Stimulated activated CD8-positive, alpha-beta memory T cell treated with anti-CD3 and anti-CD28 coated beads, Interleukin-12 subunit alpha, Interleukin-12 subunit beta, amount 100 ng/mL, for 1 hour (primary cell): Measurements from ENCODE around the gene TCEAL9.
"Not testable (repeated sequence)": the region's sequence is repeated elsewhere in the genome, so short reads cannot be mapped to it uniquely, and the experiment has no call there.

Source experiments
- DNase-seq: peaks from one replicate; pipeline ENCODE4 v3.0.0-alpha.2; 2020; ENCODE audit warnings: low read depth

The TCEAL9 gene, protein sequence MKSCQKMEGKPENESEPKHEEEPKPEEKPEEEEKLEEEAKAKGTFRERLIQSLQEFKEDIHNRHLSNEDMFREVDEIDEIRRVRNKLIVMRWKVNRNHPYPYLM

DNA sequence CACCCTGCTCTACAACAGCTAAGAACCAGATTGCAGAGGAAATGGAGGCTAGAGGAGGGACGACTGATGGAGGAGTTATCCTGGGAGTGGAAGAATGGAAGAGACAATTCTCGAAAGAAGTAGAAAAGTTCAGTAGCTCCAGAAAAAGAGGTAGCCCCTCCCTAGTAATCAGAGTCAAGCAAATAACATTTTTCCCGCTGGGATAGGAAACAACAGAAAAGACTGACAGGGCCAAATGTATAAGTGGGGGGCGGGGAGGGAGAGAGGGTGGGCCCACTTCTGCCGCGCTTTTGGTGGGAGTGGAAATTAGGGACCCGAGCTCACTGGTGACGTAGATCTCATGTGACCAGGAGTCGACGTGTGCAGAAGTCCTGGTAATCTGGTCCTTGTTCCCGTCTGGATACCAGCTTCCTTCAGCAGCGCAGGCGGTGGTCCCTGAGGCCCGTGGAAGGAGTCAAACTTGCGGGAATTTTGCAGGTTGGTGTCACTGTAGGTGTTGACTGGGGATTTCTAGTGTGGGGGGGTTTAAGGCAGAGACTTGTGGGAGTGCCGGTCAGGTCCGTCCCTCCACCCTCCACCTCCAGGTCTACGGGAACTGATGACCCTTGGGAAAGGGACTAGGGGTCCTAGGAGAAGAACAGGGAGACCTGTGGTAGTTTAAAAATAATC is at the start of gene TCEAL9:
TCEAL9 (plus strand) TSS at position 377 of the 669 bp plus-strand sequence. CDS start 1,179 bp downstream, outside the sequence.
- no peak for DNase-seq

DNA sequence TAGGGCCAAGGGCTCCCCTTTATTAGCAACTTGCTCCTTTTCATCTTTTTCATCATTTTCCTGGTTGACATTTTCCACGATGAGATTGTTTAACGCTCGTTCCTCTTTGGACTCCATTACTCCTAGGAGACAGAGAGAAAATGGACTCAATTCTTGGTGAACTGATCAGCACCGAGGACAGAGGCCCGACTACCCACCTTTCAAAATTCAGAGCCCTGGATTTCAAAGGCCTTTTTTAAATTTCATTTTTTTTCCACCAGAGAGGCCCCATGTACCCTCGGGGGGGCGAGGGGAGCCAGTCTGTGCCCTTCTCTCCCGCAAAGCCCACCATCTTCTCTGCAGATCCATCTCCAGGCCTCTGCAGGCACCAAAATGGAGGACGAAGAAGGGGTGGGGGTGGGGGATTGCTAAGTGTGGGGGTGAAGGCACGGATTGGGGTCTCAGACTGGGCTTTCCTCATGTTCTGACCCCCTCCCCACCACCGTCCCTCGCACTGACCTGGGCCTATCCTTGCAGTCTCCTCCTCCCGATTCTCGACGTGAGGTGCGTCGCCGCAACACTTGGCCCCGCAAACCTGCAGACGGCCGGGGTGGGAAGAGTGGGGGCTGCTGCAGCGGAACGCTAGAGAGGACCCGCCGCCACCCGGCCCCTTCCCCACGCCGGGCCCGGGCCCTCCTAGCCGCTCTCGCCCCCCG is 46.3 kb upstream of the TCEAL9 start:
- no peak for DNase-seq

GRCh38 chrX:103310555-103311398 is 45.5 kb upstream of the TCEAL9 start, which contains the start of gene BEX2:
TSS of gene BEX2 (minus strand) at chrX:103310990. CDS start at chrX:103309976, 1,014 bp downstream.
- DNase-seq = peak; percentile 69

DNA sequence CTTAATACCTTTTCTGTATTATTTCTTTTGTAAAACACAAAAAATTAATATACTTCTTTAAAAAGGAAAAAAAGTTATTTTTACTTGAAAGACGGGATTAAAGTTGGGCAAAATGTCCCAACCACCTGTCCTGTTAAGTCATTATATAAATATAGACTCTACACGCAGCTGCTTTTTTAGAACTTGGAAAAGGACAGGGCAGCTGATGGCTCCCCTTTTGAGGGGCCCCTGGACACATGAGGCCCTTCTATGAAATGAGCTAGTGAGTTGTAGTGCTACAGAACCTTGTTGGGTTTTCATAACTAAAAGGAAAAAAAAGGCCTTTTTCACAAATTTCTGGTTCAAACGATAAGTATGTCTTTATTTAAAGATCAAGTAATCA is 44.9 kb upstream of the TCEAL9 start:
- no peak for DNase-seq

- no peak for DNase-seq
Measured at GRCh38 chrX:103329991-103330390, 26.3 kb upstream of the TCEAL9 start, which contains the start of gene TCEAL7. TSS of gene TCEAL7 (plus strand) at chrX:103330239. CDS start at chrX:103331404, 1,165 bp downstream.

DNA sequence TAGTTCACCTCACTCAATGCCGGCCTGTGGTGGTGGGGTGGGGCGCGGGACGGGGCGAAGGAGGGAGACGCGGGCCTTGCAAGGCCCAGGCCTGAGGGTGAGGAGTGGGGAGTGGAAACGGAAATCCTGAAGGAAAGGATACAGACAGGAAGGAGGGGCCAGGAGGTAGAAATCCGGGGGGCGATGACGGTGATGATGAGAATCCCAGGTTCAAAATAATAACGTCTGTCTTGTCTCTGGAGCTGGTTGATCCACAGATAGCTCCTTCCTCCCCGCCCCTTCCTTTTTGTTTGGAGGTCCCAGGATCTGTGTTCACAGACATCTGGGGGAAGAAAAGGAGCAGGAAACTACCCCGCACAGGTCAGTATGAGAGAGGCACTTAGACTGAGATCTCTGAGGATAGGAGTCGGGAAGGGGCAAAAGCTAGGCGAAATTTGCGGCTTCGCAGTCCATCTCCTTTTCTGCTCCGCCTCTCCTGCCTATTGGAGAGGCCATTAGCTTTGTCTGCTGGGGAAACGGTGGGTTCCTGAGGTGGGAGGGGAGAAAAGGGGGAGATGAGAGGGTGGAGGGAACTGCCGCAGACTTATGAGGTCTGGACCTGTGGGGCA is 25.5 kb upstream of the TCEAL9 start:
- DNase-seq = no peak

- no peak for DNase-seq
Measured at GRCh38 chrX:103338663-103339062, 17.6 kb upstream of the TCEAL9 start.

- peak; percentile 17 for DNase-seq
Measured at GRCh38 chrX:103343105-103343504, 13.2 kb upstream of the TCEAL9 start.

DNA sequence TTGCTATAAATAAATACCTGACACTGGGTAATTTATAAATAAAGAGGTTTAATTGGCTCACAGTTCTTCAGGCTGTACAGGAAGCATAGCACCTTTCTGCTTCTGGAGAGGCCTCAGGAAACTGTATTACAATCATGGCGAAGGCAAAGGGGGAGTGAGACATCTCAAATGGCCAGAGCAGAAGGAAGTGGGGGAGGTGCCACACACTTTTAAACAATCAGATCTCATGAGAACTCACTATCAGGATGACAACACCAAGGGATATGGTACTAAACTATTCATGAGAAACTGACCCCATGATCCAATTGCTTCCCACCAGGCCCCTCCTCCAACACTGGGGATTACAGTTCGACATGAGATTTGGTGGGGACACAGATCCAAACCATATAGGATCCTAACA is 11.7 kb upstream of the TCEAL9 start:
- no peak for DNase-seq

DNA sequence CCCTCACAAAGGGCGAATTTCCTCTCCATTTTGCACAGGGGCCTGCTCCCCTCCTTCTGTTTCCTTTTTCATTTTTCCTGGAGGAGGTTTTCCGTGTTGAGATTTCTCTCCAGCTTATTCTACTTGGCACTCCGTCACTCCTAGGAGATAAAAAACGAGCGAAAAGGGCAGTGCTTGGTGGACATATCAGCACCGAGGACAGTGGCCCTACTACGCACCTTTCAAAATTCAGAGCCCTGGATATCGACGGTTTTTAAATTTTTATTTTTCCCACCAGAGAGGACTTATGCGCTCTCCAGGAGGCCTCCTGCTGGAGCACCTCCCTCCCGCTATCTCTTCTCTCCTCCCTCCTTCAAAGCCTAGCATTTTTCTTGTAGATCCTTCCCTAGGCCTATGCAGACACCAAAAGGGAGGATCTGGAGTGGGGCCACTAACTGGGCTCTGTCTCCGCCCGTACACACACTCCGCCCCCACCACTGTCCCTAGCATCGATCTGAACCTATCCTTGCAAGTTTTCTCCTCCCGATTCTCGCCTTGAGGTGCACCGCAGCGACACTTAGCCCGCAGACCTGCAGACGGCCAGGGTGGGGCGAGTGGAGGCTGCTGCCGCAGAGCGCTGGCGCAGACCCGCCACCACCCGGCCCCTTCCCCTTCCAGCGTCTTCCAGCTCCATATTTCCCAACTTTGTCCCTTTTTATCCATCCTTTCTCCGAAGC is 8.5 kb upstream of the TCEAL9 start:
- no peak for DNase-seq

DNA sequence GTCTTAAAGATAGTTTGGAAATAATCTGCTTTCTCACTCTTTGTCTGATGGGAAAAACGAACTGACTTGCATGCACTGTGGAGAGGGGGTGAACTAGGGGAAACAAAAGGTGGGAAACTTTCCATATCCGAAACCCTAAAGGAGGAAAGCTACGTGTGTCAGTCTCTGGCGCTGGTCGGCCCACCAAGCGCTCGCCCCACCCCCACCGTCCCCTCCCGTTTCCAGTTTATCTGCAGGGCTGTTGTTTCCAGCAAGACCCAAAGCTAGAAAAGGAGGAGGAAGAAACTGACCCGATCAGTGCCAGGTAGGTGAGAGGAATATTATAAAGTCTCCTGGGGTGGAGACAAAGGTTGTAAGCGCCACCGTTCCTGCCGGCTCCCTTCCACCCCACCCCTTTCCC is 552 bp downstream of the TCEAL9 start:
- no peak for DNase-seq

DNA sequence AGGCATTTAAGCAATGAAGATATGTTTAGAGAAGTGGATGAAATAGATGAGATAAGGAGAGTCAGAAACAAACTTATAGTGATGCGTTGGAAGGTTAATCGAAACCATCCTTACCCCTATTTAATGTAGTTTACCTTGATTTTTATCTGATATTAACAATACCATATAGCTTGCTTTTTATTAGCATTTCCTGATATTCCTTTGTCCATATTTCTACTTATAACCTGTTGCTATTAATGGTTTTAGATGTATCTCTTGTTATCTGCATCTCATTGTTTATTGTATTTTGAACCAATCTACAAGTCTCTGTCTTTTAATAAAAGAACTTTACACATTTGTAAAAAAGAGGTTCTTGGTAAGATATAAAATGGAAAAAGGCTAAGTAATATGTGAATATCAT is 1.6 kb downstream of the TCEAL9 start:
- DNase-seq = no peak

- DNase-seq = not testable (repeated sequence)
Measured at GRCh38 chrX:103359605-103360004, 3.3 kb downstream of the TCEAL9 start.

DNA sequence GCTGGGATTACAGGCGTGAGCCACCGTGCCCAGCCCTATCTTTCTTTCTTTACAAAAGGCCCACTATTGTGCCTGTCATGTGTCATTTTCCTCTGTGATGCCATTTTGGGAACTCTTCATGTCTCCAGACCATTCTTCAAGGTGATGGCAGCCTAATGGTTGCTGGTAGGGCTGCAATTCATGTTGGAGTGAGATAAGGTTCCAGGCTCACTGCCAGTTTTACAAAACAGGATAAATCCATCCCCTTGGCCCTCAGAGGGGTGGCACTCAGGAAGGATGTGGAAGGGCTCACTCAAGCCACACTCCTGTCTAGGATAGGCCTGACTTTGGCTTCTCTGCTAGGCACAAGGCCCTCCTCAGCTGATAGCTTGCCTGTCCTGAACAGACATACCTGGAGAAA is 3.8 kb downstream of the TCEAL9 start:
- DNase-seq = no peak

- no peak for DNase-seq
Measured at GRCh38 chrX:103360916-103361315, 4.6 kb downstream of the TCEAL9 start.

GRCh38 chrX:103361798-103362197 is 5.5 kb downstream of the TCEAL9 start:
- no peak for DNase-seq

DNA sequence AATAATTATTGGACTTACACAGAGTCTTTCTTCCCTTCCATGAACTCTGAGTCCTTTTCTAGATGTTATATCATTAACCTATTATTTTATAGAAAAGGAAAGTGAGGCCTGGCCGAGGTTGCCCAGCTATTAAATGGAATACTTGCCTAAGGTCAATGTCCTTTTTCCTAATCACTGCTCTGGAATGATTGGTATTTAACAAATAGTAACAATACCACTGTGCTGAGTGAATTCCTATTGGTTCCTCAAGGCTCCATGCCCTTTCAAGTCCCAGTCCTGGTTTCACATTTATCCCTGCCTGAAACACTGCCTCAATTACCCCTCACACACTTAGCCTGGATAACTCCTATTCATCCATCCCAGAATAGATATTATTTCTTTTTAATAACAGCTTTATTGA is 6.2 kb downstream of the TCEAL9 start:
- DNase-seq = no peak

- DNase-seq = no peak
Measured at GRCh38 chrX:103363046-103363445, 6.7 kb downstream of the TCEAL9 start.

GRCh38 chrX:103367502-103367901 is 11.2 kb downstream of the TCEAL9 start:
- DNase-seq = no peak

GRCh38 chrX:103369479-103369878 is 13.2 kb downstream of the TCEAL9 start:
- no peak for DNase-seq

DNA sequence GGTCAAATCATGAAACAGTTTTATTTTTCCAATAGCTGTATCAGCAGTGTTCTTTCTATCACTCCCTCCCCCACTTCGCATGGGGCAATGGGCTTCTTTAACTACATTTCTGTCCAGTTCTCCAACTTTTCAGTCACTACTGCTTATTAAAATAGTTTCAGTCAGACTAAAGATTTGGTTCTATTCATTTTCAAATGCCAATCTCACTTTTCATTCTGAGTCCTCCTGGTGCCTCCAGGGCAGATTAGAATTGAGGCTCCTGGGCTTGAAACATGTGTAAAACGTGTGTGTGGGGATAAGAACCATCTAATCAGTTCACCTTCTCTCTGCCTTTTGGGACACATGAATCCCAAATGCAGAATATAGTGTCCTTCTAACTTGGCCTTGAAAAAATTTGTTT is 16.6 kb downstream of the TCEAL9 start:
- no peak for DNase-seq
